B cell (primary cell): ENCODE measurements around the gene NIPAL3. TPM values are rescaled to one million over a fixed set of nuclear protein-coding genes. Genes with fewer than 3 reads are reported as not detected.

ENCODE experiments used
- ATAC-seq: fragments of 200-7000 bp; cut with Tn5 transposase; one replicate; pipeline ENCODE4 v1.10.0; 2021; ENCODE audit warnings: low read depth, mild to moderate bottlenecking, moderate number of reproducible peaks, moderate library complexity
- CTCF ChIA-PET: fragments of 350-600 bp; sonication (Branson Sonifier 250); formaldehyde crosslinking; loops from one replicate; lab custom pipeline; 2021; ENCODE audit warnings: antibody characterized with exemption, inconsistent platforms; lab: Charles Lee
- POLR2A ChIA-PET: fragments of 350-600 bp; sonication (Branson Sonifier 250); formaldehyde crosslinking; loops from one replicate; lab custom pipeline; 2021; ENCODE audit warnings: antibody characterized with exemption; lab: Charles Lee
- DNase-seq: peaks from one replicate; pipeline ENCODE4 v3.0.0; 2013
- H2AFZ ChIP-seq: 2 replicates; pipeline ENCODE4 v1.6.1; 2012; ENCODE audit warnings: mild to moderate bottlenecking, low read depth, low read length; ENCODE audit not compliant: insufficient read depth, poor library complexity, severe bottlenecking
- H3K27ac ChIP-seq, 2 donors: 1 replicate in 1 of 2; 2 replicates in 1 of 2; pipeline ENCODE4 v1.5.1; 2012 to 2013; ENCODE audit warnings: low read length in 2 of 2, mild to moderate bottlenecking in 2 of 2, moderate library complexity in 1 of 2
- H3K27me3 ChIP-seq, 4 experiments: fragments of 200-600 bp in 1 of 4; sonication (generic) in 1 of 4; replicated peaks in 1 of 4; 1 replicate in 2 of 4; 2 replicates in 2 of 4; pipeline versions ENCODE4 v1.6.1 to v1.7.0; 2013 to 2016; ENCODE audit warnings: low read length in 3 of 4, mild to moderate bottlenecking in 2 of 4, mixed read lengths in 1 of 4, moderate library complexity in 1 of 4; ENCODE audit not compliant: insufficient read depth in 4 of 4, control insufficient read depth in 3 of 4; ENCODE audit errors: control extremely low read depth in 1 of 4
- H3K36me3 ChIP-seq, 2 experiments: replicated peaks in 1 of 2; 1 replicate in 1 of 2; 2 replicates in 1 of 2; pipeline versions ENCODE4 v1.6.1 to v1.7.1; 2013; ENCODE audit warnings: low read length in 1 of 2; ENCODE audit not compliant: insufficient read depth in 2 of 2, control insufficient read depth in 1 of 2; ENCODE audit errors: control extremely low read depth in 1 of 2, extremely low read depth in 1 of 2
- H3K4me1 ChIP-seq, 2 donors: fragments of 200-600 bp in 1 of 2; sonication (generic) in 1 of 2; 1 replicate in 1 of 2; 2 replicates in 1 of 2; pipeline versions ENCODE4 v1.5.1 to v1.6.1; 2013 to 2017; ENCODE audit warnings: low read length in 2 of 2; ENCODE audit not compliant: control insufficient read depth in 2 of 2, insufficient read depth in 2 of 2
- H3K4me2 ChIP-seq: replicated peaks from 2 replicates; pipeline ENCODE3; 2012; ENCODE audit warnings: mild to moderate bottlenecking, low read depth, low read length; ENCODE audit not compliant: poor library complexity, severe bottlenecking
- H3K4me3 ChIP-seq, 5 experiments: fragments of 200-600 bp in 1 of 5; sonication (generic) in 1 of 5; 1 replicate in 3 of 5; 2 replicates in 2 of 5; pipeline versions ENCODE4 v1.5.1 to v1.7.0; 2011 to 2016; ENCODE audit warnings: low read length in 4 of 5, mild to moderate bottlenecking in 4 of 5, low read depth in 2 of 5, control low read depth in 1 of 5, moderate library complexity in 1 of 5; ENCODE audit not compliant: insufficient read depth in 1 of 5; ENCODE audit errors: control extremely low read depth in 1 of 5, extremely low read depth in 1 of 5
- H3K79me2 ChIP-seq: fragments of 200-600 bp; sonication (generic); one replicate; pipeline ENCODE4 v1.6.0; 2016; ENCODE audit warnings: low read length; ENCODE audit not compliant: control insufficient read depth, insufficient read depth
- H3K9ac ChIP-seq: fragments of 200-600 bp; sonication (generic); 2 replicates; pipeline ENCODE4 v1.6.1; 2017; ENCODE audit warnings: mild to moderate bottlenecking, low read length, moderate library complexity
- H3K9me3 ChIP-seq, 3 donors: one replicate each; pipeline versions ENCODE4 v1.6.1 to v1.7.1; 2013; ENCODE audit warnings: low read length in 2 of 3; ENCODE audit not compliant: control insufficient read depth in 2 of 3, insufficient read depth in 1 of 3; ENCODE audit errors: control extremely low read depth in 1 of 3
- H4K20me1 ChIP-seq: 2 replicates; pipeline ENCODE4 v1.6.0; 2012; ENCODE audit warnings: mild to moderate bottlenecking, low read length; ENCODE audit not compliant: insufficient read depth, control insufficient read depth, poor library complexity, severe bottlenecking
- H3K27ac Mint-ChIP-seq: one replicate; pipeline ENCODE4 v1.8.0; 2021; ENCODE audit warnings: mixed read lengths
- H3K27me3 Mint-ChIP-seq: one replicate; pipeline ENCODE4 v1.8.0; 2021; ENCODE audit warnings: mixed read lengths
- H3K4me1 Mint-ChIP-seq: one replicate; pipeline ENCODE4 v1.8.0; 2021; ENCODE audit warnings: mixed read lengths
- H3K4me3 Mint-ChIP-seq: one replicate; pipeline ENCODE4 v1.8.0; 2021; ENCODE audit warnings: mixed read lengths
- H3K9me3 Mint-ChIP-seq: one replicate; pipeline ENCODE4 v1.8.0; 2022; ENCODE audit warnings: mixed read lengths; ENCODE audit not compliant: insufficient read depth
- EZH2 ChIP-seq: IDR thresholded peaks from 2 replicates; pipeline ENCODE4 v1.6.1; 2012; ENCODE audit warnings: borderline replicate concordance, low read depth, mild to moderate bottlenecking, moderate library complexity, low read length; ENCODE audit not compliant: insufficient read depth, poor library complexity, severe bottlenecking
- WGBS: methylation state at CpG from one replicate; pipeline ENCODE4 v1.1.5; 2013; ENCODE audit warnings: missing lambda C conversion rate; ENCODE audit not compliant: insufficient coverage; 5-methylcytosine and 5-hydroxymethylcytosine counted together
- intact Hi-C: fragments of 100-400 bp; cut with micrococcal nuclease; formaldehyde crosslinking; loops from one replicate; pipeline ENCODE4 v1.10.0; 2022
- polyA plus RNA-seq: library from polyadenylated mRNA; depleted of rRNA; stranded (reverse); fragments of >200 nt; gene quantifications from 2 replicates; pipeline ENCODE4 v1.2.3, GENCODE V29; 2012
- total RNA-seq, 2 donors: library from RNA; stranded (reverse); fragments of 120-200 nt in 1 of 2; gene quantifications; 1 replicate in 1 of 2; 2 replicates in 1 of 2; pipeline versions ENCODE4 v1.2.3 to v1.2.4, GENCODE V29; 2013 to 2022
- TF ChIP-seq, protein P1 (sequence below): fragments of 200-600 bp; IDR thresholded peaks from one replicate; pipeline ENCODE4 v1.8.0; 2022; ENCODE audit warnings: antibody characterized with exemption, mild to moderate bottlenecking

The NIPAL3 gene
- total and polyA plus RNA-seq, 2 donors (not counting 1 experiment from before 2014, with no cell fraction given) = 23.8 to 31.6 TPM

- H3K27me3 ChIP-seq = no peaks in the 10 kb centered on the region
- peaks cover 0 to 1% of the 10 kb centered on the region in 2 experiments for H3K36me3 ChIP-seq
- H3K9me3 ChIP-seq = no peaks in the 10 kb centered on the region
- Mint-ChIP-seq H3K27me3 (no peaks in the 10 kb centered on the region), H3K4me1 (no peaks in the 10 kb centered on the region), H3K9me3 (no peaks in the 10 kb centered on the region), H3K4me3 (no peak overlapping the region), H3K27ac (no peak overlapping the region)
- H3K9ac ChIP-seq = no peak overlapping the region
- ATAC-seq = no peak
- intact Hi-C loops = no loop called here
- H3K4me2 ChIP-seq = no peak overlapping the region
- ChIA-PET POLR2A (interaction anchor here (0.8 kb wide), 1 partner anchor 66 kb away, joined by 3 read pairs; no protein-coding TSS in a partner anchor), CTCF (no interaction called here)
- H3K4me1 ChIP-seq = no peaks in the 10 kb centered on the region
- H2AFZ ChIP-seq = no peak overlapping the region
- H4K20me1 ChIP-seq = no peaks in the 10 kb centered on the region
- DNase-seq = no peak
- H3K4me3 ChIP-seq = no peak overlapping the region
- H3K79me2 ChIP-seq = no peaks in the 10 kb centered on the region
- no peak overlapping the region for H3K27ac ChIP-seq
- TF ChIP-seq, protein P1, sequence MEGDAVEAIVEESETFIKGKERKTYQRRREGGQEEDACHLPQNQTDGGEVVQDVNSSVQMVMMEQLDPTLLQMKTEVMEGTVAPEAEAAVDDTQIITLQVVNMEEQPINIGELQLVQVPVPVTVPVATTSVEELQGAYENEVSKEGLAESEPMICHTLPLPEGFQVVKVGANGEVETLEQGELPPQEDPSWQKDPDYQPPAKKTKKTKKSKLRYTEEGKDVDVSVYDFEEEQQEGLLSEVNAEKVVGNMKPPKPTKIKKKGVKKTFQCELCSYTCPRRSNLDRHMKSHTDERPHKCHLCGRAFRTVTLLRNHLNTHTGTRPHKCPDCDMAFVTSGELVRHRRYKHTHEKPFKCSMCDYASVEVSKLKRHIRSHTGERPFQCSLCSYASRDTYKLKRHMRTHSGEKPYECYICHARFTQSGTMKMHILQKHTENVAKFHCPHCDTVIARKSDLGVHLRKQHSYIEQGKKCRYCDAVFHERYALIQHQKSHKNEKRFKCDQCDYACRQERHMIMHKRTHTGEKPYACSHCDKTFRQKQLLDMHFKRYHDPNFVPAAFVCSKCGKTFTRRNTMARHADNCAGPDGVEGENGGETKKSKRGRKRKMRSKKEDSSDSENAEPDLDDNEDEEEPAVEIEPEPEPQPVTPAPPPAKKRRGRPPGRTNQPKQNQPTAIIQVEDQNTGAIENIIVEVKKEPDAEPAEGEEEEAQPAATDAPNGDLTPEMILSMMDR = no peak
- TF ChIP-seq EZH2 = no peak
Measured at GRCh38 chr1:24474193-24474592, 58.6 kb downstream of the NIPAL3 start.

- Histone ChIP-seq H3K9ac (no peak overlapping the region), H3K4me1 (peaks cover 1 to 5% of the 10 kb centered on the region in 2 donors), H3K36me3 (no peaks in the 10 kb centered on the region), H3K27me3 (no peaks in the 10 kb centered on the region), H2AFZ (no peak overlapping the region), H3K27ac (no peak overlapping the region), H3K4me2 (no peak overlapping the region), H3K4me3 (no peak overlapping the region), H3K79me2 (no peaks in the 10 kb centered on the region), H3K9me3 (no peaks in the 10 kb centered on the region), H4K20me1 (no peaks in the 10 kb centered on the region)
- CTCF ChIA-PET = interaction anchor here (2.2 kb wide), 1 partner anchor 111 kb away, joined by 8 read pairs; no protein-coding TSS in a partner anchor
- Mint-ChIP-seq H3K27me3 (no peaks in the 10 kb centered on the region), H3K4me1 (peaks cover 5% of the 10 kb centered on the region), H3K9me3 (no peaks in the 10 kb centered on the region), H3K4me3 (no peak overlapping the region), H3K27ac (no peak overlapping the region)
- POLR2A ChIA-PET = no interaction called here
- TF ChIP-seq, protein P1 = no peak
- TF ChIP-seq EZH2 = no peak
- ATAC-seq = no peak
- intact Hi-C loops = no loop called here
- WGBS = no CpG with 5 or more reads among the region's 4 CpGs
- no peak for DNase-seq
Measured at GRCh38 chr1:24475700-24476099, 60.1 kb downstream of the NIPAL3 start.
